Measurements from ENCODE around the gene GPR160. TPM values are rescaled to one million over a fixed set of nuclear protein-coding genes. Genes with fewer than 3 reads are reported as not detected.
"Not testable (repeated sequence)": the region's sequence is repeated elsewhere in the genome, so short reads cannot be mapped to it uniquely, and the experiment has no call there.

GPR160 gene
- total and polyA plus RNA-seq, 8 donors, result 7.8 to 25.4 (median 13.2) TPM

DNA sequence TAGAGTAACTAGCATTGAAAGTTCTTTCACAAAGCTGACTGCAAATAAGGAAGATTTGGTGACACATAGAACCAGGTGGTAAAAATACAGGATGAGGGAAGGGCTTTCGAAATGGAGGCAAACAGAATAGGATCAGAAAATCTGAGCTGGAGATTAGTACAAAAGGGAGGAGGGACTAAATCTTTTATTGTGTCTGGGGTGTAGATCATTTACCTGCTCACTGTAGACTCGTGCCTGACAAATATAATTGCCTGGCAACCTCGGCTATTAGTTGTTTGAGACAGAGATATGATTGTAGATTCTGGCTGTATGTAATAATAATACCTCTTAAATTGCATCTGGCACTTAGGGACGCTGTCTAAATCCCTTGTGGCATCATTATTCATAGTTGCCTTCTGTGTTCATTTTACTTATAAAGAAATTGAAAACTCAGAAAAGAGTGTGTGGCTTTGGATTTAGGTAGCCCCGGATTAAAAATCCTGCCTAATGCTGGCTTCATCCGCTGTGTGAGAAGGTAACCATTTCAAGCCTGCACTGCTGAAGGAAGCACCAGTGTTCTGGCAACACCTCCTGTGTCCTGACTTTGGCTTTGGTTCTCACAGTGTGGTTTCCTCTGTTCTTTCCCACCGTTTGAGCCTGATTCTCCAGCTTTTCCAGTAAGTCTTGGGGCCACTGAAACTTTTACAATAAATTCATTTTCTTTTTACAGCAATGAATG, 25.0 kb upstream of the GPR160 start:
- Histone ChIP-seq H3K36me3 (no peaks in the 10 kb centered on the region), H3K4me1 (peaks cover 0 to 1% of the 10 kb centered on the region in 2 donors), H3K27me3 (no peaks in the 10 kb centered on the region), H3K9me3 (no peaks in the 10 kb centered on the region), H3K27ac (no peak overlapping the region), H3K4me3 (no peak overlapping the region)
- intact Hi-C loops (cut with DNase I), result no loop called here
- TF ChIP-seq, protein P1, sequence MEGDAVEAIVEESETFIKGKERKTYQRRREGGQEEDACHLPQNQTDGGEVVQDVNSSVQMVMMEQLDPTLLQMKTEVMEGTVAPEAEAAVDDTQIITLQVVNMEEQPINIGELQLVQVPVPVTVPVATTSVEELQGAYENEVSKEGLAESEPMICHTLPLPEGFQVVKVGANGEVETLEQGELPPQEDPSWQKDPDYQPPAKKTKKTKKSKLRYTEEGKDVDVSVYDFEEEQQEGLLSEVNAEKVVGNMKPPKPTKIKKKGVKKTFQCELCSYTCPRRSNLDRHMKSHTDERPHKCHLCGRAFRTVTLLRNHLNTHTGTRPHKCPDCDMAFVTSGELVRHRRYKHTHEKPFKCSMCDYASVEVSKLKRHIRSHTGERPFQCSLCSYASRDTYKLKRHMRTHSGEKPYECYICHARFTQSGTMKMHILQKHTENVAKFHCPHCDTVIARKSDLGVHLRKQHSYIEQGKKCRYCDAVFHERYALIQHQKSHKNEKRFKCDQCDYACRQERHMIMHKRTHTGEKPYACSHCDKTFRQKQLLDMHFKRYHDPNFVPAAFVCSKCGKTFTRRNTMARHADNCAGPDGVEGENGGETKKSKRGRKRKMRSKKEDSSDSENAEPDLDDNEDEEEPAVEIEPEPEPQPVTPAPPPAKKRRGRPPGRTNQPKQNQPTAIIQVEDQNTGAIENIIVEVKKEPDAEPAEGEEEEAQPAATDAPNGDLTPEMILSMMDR (IDR thresholded peaks at IDR 0.05), result no peak
- no peak for DNase-seq
- ATAC-seq, result no peak

DNA sequence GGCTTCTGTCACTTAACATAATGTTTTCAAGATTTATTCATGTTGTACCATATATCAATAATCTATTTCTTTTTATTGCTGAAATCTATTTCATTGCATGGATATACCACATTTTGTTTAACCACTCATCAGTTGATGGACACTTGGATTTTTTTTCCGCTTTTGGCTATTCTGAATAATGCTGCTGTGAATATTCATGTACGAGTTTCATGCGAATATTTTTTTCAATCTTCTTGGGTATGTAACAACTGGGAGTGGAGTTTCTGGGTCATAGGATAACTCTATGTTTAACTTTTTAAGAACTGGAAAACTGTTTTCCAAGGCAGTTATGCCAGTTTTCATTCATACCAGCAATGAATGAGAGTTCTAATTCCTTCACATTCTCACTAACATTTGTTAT, 21.7 kb upstream of the GPR160 start:
- no peak for ATAC-seq
- Histone ChIP-seq H3K4me1 (no peaks in the 10 kb centered on the region), H3K9me3 (no peaks in the 10 kb centered on the region), H3K27me3 (no peaks in the 10 kb centered on the region), H3K4me3 (no peak overlapping the region), H3K36me3 (no peaks in the 10 kb centered on the region), H3K27ac (no peak overlapping the region)
- intact Hi-C loops (cut with DNase I), result no loop called here
- TF ChIP-seq, protein P1 (IDR thresholded peaks at IDR 0.05), result no peak
- no peak for DNase-seq

DNA sequence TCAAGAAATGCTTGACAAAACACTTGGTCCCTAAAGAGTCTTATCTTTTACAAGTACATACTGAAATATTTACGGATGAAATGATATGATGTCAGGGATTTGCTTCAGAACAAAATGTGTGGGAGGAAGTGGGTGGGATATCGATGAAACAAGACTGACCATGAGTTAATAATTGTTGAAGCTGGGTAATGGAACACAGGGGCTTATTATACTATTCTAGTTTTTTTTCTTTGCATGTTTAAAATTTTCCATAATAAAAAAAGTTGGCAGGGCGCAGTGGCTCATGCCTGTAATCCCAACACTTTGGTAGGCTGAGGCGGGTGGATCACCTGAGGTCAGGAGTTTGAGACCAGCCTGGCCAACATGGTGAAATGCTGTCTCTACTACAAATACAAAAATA, 18.5 kb upstream of the GPR160 start:
- ATAC-seq (peak; percentile 78), DNase-seq (peak in 1 of 4 donors; percentile 48)
- H3K36me3 ChIP-seq; H3K4me3 ChIP-seq; H3K27me3 ChIP-seq; H3K9me3 ChIP-seq; intact Hi-C loops (cut with DNase I); H3K27ac ChIP-seq: not testable (repeated sequence)
- H3K4me1 ChIP-seq, result peaks cover 0 to 10% of the 10 kb centered on the region in 2 donors

DNA sequence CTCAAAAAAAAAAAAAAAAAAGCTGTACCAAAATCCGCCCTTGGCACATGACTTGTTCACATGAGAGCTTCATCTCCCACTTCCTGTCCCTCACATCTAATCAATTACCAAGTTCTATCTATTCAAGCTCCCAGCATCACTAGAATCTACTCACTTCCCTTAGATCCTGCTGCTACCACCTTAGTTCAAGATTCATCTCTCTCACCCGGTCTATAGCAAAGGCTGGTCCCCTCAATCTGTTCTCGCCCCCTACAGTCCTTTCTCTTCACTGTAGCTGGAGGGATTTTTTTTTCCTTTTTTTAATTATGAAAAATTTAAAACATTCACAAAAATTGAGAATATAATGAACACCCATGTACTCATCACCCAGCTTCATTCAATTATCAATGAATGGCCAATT, 16.7 kb upstream of the GPR160 start:
- TF ChIP-seq, protein P1 (IDR thresholded peaks at IDR 0.05), result no peak
- ATAC-seq, result no peak
- no peak overlapping the region for H3K27ac ChIP-seq

DNA sequence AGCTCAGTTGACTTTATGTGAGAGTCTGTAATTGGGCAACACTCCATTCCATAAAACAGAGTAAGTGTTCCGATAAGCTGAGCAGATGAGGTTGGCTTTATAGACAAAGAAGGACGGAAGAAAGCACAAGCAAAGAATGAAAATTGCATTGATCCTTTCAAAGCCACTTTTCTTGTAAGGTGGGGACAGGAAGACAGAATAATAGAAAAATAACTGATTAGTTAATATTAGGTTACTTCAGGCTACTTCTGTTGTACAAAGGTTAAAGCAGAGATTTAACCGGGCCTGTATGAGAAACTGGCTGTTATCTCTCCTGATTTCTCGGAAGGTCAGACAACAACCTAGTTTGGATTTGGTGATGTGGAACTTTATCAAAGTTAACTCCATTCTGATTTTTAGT, 15.5 kb upstream of the GPR160 start:
- TF ChIP-seq, protein P1 (IDR thresholded peaks at IDR 0.05), result no peak
- DNase-seq (no peak), ATAC-seq (no peak)
- H3K27me3 ChIP-seq, result no peaks in the 10 kb centered on the region
- no peaks in the 10 kb centered on the region for H3K36me3 ChIP-seq
- no peak overlapping the region for H3K27ac ChIP-seq
- intact Hi-C loops (cut with DNase I), result no loop called here
- H3K4me1 ChIP-seq, result peaks cover 0 to 22% of the 10 kb centered on the region in 2 donors
- H3K9me3 ChIP-seq, result no peaks in the 10 kb centered on the region
- H3K4me3 ChIP-seq, result no peak overlapping the region

More for the DNA sequence above, 16.7 kb upstream of the GPR160 start:
- no peak overlapping the region for H3K4me3 ChIP-seq
- DNase-seq, result no peak
- H3K4me1 ChIP-seq, result peaks cover 0 to 22% of the 10 kb centered on the region in 2 donors
- no peaks in the 10 kb centered on the region for H3K36me3 ChIP-seq
- intact Hi-C loops (cut with DNase I), result no loop called here
- H3K9me3 ChIP-seq, result no peaks in the 10 kb centered on the region
- no peaks in the 10 kb centered on the region for H3K27me3 ChIP-seq

DNA sequence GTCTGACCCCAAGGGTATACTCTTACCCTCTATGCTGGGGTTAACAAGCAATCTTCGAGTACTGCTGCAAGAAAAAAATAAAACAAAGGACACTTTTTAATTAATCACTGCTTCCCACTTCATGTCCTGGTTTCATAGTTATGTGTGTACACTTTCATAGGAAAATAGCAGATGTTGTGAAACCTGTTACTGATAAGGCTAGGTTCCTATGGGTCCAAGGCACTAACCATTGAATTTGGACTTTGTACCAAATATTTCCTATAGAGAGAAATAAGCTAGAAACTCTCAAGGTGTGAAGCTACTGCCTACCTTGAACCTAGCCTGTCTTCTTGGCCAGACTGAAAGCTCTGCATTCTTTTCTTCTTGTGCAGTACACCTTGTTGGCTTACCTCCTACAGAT, 14.6 kb upstream of the GPR160 start:
- DNase-seq (no peak), ATAC-seq (peak; percentile 14)
- H3K4me1 ChIP-seq, result peaks cover 0 to 22% of the 10 kb centered on the region in 2 donors
- TF ChIP-seq, protein P1 (IDR thresholded peaks at IDR 0.05), result no peak
- H3K4me3 ChIP-seq, result no peak overlapping the region
- no peaks in the 10 kb centered on the region for H3K9me3 ChIP-seq
- H3K27ac ChIP-seq, result no peak overlapping the region
- intact Hi-C loops (cut with DNase I), result no loop called here
- no peaks in the 10 kb centered on the region for H3K27me3 ChIP-seq
- H3K36me3 ChIP-seq, result no peaks in the 10 kb centered on the region
